Activated CD4-positive, alpha-beta T cell treated with anti-CD3 and anti-CD28 coated beads, Interleukin-2, amount 50 U/mL, for 48 hours (primary cell): ENCODE measurements around the gene KRTAP6-1.

Experiments
- DNase-seq, 2 experiments: peaks; one replicate each; pipeline ENCODE4 v3.0.0-alpha.2; 2020

The KRTAP6-1 gene

DNA sequence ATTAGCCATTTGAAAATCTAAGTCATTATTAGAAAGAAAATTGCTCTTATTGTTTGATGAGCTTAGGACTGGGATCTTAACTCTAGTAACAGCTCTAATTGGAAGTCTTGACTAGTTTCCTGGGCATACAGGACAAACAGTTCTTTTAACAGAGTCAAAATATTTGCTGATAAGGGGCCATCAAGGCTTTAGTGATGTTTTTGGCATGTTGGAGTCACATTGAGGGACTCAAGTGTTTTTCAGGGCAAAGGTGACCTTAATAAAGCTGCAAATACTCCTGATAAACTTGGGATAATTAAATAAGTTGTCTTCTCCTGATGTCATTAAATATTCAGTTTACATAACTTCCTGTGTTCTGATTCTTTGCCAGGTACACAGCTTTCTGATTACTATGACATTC lies 46.1 kb downstream of the KRTAP6-1 start:
- no peak for DNase-seq

DNA sequence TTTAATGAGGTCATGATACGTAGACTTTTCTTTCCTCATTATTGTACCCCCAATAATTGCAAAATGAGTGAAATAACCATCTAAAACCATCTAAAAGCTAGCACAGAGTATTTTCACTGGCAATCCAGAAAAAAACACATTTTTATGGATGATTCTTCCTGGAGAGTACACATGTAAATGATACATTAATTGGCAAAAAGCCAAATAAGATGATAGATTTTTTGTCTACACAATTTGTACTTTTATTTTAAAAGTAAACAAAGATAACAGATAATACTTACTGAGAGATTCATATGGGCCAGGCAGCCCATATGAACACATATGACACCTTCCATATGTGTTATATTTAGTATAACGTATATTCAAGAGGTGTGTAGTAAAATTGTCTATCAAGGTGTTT lies 50.1 kb downstream of the KRTAP6-1 start:
- no peak for DNase-seq
